GM23338 (cell line): Measurements from ENCODE around the gene SEC61A1. TPM values are rescaled to one million over a fixed set of nuclear protein-coding genes. Genes with fewer than 3 reads are reported as not detected.

Source experiments
- polyA plus RNA-seq: library from polyadenylated mRNA; unstranded; fragments of >200 nt; fragmentation: Nextera tagmentation; extraction: Ambion mirVana; gene quantifications from 2 replicates; pipeline ENCODE4 v1.2.1, GENCODE V29; 2016
- small RNA-seq: library from RNA; depleted of rRNA; stranded (forward); fragments of <200 nt; gene quantifications from one replicate; pipeline ENCODE3, GENCODE V24; 2014; ENCODE audit warnings: low replicate concordance
- total RNA-seq: library from RNA; depleted of rRNA; stranded (reverse); fragments of >200 nt; shearing (Covaris generic); gene quantifications from 2 replicates; pipeline ENCODE4 v1.2.3, GENCODE V29; 2014; rRNA removed

Gene SEC61A1
- total and polyA plus RNA-seq, 2 experiments from 2014 or later = 44.8 to 184 TPM

Small RNA genes lying within 50 kb of the gene (small RNA-seq; reads per million reads assigned to genes)
- gene RNU2-37P = 3.0 reads per million, percentile 88 among the genes with 10 or more reads in this experiment

Other genes with a start within 250 kb of the SEC61A1 start
- 0.62 and 0.83 TPM in 2 replicates for gene MGLL, start 229.9 kb upstream of the SEC61A1 start, total RNA-seq
- gene MGLL, start 229.9 kb upstream of the SEC61A1 start, polyA plus RNA-seq = 0.71 and 1.3 TPM in 2 replicates
- 0.23 and 0.69 TPM in 2 replicates for gene KBTBD12, start 137.2 kb upstream of the SEC61A1 start, total RNA-seq
- 0.53 and 0.73 TPM in 2 replicates for gene KBTBD12, start 137.2 kb upstream of the SEC61A1 start, polyA plus RNA-seq
- 133 and 134 TPM in 2 replicates for gene RUVBL1, start 71.4 kb downstream of the SEC61A1 start, total RNA-seq
- gene RUVBL1, start 71.4 kb downstream of the SEC61A1 start, polyA plus RNA-seq = 136 and 137 TPM in 2 replicates
- 14.1 and 16.2 TPM in 2 replicates for gene EEFSEC, start 101.0 kb downstream of the SEC61A1 start, total RNA-seq
- 9.5 and 10.1 TPM in 2 replicates for gene EEFSEC, start 101.0 kb downstream of the SEC61A1 start, polyA plus RNA-seq